GM10266 (cell line): ENCODE data around the gene SAFB.

Experiments used
- DNase-seq: peaks from one replicate; pipeline ENCODE4 v3.0.0; 2012; ENCODE audit errors: extremely low spot score
- CTCF ChIP-seq: IDR thresholded peaks from 2 replicates; pipeline ENCODE4 v1.5.1; 2012; ENCODE audit warnings: mild to moderate bottlenecking, low read depth; ENCODE audit not compliant: control insufficient read depth, insufficient read depth; ENCODE audit errors: missing control alignments

SAFB gene

DNA sequence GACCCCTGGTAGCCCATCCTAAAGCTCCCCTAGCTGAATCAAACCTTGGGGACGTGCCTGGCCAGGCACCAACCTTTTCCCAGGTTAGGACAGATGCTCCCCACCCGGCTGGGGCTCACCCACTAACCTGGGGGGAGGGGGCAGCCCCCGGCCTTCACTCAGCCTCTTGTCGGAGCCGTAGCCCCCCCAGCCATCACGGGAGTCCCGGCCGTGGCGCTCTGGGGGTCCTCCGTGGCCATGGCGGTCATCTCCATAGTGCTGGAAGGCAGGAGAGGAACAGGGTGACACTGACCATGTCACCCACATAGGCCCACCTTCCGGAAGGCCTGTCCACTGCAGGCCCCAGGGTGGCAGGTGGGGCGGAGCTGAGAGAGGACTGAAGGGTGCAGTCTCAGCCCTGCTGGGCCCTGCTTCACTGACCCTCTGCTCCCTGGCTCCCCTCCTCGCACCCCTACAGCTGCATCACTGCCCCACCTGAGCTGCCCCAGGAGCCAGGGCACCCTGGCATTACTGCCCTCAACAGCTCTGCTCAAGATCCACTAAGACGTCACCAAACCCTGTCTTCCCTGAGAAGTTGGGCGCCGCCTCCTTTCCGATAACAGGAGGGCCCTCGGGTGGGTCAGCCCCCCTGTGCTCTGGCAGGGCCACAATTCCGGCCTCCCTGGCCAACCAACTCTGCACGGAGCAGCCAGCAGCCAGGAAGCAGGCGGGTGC lies 32.6 kb upstream of the SAFB start:
- TF ChIP-seq CTCF = no peak
- DNase-seq = no peak

GRCh38 chr19:5590865-5591154 lies 32.1 kb upstream of the SAFB start:
- TF ChIP-seq CTCF = no peak
- no peak for DNase-seq

DNA sequence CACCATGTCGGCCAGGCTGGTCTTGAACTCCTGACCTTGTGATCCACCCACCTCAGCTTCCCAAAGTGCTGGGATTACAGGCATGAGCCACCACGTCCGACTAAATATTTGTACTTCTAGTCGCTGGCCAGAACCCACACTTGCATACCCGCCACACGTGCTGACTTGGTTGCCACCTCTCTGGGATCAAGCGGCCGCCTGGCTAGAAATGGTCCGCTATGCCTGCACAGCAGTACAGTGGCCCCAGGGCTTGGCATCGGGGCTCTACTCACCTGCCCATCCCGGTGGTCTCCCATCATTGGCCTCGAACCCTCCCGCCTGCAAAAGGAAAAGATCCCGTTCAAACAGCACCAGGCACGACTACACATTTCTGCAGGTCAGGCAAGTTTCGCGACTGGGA lies 31.4 kb upstream of the SAFB start:
- TF ChIP-seq CTCF = no peak
- DNase-seq = no peak

DNA sequence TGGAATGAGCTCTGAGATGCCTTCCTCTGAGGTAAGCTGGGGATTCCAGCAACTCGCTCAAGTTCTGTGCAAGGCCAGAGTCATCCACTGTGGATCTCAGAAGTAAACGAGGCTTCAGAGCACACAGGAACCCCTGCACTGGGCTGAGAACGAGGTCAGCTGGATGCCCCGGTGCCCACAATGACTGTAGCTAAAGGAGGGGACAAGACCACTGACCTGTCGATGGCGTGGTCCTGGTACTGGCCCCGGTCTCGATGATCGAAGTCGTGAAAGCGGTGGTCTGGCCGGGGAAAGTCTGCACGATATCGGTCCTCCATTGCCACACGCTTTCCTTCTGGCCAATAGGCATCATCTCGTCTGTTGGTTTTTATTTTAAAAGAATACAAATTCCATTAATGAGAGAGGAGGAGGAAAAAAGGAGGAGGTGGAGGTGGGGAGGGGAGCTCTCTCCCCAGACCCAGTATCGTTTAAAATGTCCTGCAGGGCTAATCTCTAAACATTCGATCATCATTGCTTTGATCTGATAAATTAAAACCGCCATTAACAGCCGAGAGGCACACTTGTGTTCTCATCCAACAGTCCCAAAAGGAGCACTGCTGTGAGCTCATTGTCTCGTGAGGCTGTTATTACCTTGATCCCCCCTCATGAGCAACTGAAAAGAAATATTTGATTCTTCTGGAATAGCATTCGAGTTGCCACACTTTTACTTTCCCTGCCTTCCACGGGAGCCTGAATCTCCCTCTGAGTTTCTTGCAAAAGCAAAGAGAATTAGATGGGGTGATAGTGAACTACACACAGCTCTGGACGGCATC lies 30.1 kb upstream of the SAFB start:
- DNase-seq = no peak
- no peak for TF ChIP-seq CTCF

DNA sequence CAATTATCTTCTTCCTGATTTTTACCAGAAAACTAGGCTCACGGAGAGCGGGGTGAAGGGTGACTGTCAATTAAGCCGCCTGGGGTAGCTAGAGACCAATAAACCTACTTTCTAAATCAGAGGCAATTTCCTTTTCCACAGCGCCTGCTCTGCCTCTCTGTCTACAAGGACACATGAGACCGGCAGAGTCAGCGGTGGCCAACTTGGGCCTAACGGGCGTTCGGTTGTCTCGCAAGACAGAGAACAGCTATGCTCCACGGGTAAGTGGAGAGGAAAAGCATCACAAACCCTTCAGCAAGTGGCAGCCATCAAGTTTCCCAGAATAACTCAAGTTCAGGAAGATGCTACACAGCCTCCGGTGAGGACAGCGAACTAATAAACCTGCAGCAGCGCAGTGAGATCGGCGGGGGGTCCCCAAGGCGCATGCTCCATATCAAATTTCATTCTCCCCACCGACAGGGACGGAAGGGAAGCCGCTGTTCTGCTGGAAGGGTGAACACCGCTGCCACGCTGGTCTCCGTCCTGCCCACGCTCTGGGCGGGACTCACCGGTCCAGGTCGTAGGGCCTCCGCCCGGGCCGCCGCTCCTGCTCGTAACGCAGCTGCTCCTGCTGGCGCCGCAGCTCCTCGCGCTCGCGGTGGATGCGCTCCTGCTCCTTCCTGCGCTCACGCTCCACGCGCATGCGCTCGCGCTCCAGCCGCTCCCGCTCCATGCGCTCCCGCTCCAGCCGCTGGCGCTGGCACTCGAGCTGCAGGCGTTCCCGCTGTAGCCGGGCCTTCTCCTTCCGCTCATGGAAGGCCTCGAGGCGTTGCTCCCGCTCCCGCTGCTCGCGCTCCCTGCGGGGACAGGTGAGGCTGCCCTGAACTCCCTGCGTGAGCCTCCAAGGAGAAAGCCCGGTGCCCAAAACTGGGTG lies 29.3 kb upstream of the SAFB start:
- TF ChIP-seq CTCF = no peak
- no peak for DNase-seq

GRCh38 chr19:5594521-5594950 lies 28.3 kb upstream of the SAFB start:
- no peak for TF ChIP-seq CTCF
- no peak for DNase-seq
